HepG2 (cell line): ENCODE measurements around the gene CUL1. TPM values are rescaled to one million over a fixed set of nuclear protein-coding genes. Genes with fewer than 3 reads are reported as not detected.

Experiments
- ATAC-seq: fragments of 200-7000 bp; cut with Tn5 transposase; 3 replicates; pipeline ENCODE4 v1.9.1; 2020; ENCODE audit warnings: mild to moderate bottlenecking, moderate library complexity
- BruUV-seq: library from RNA; stranded (reverse); fragments of 400-500 nt; replicated peaks from 2 replicates; lab custom pipeline; 2021; lab: Mats Ljungman, UMichigan
- CTCF ChIA-PET: fragments of 300-600 bp; formaldehyde crosslinking; extraction: SDS; loops from one replicate; lab custom pipeline; 2021; ENCODE audit warnings: low total read pairs, inconsistent platforms, low intra/inter-chr PET ratio; lab: Yijun Ruan, JAX
- POLR2A ChIA-PET: fragments of 350-600 bp; sonication (Branson Sonifier 250); formaldehyde crosslinking; loops from one replicate; lab custom pipeline; 2020; ENCODE audit warnings: antibody characterized with exemption, inconsistent platforms; lab: Yijun Ruan, JAX
- DNase-seq: peaks from one replicate; pipeline ENCODE4 v3.0.0-alpha.2; 2015; ENCODE audit warnings: low spot score
- FAIRE-seq: peaks from 3 replicates; lab custom pipeline; 2011; peaks lifted over from hg19 to GRCh38; lab: Jason Lieb, UNC
- H2AFZ ChIP-seq: one replicate; pipeline ENCODE4 v1.6.1; 2011; ENCODE audit warnings: low read length, inconsistent platforms
- H3K27ac ChIP-seq: fragments of 300-600 bp; 3 replicates; pipeline ENCODE4 v1.8.0; 2011; ENCODE audit warnings: mixed run types, mild to moderate bottlenecking, mixed read lengths, low read length, inconsistent platforms; ENCODE audit not compliant: insufficient read depth; ENCODE audit errors: extremely low read length
- H3K27me3 ChIP-seq, 2 experiments: fragments of 200-600 bp in 1 of 2; 2 replicates in 1 of 2; 3 replicates in 1 of 2; pipeline versions ENCODE4 v1.6.0 to v1.8.0; 2011; ENCODE audit warnings: low read length in 2 of 2, mild to moderate bottlenecking in 2 of 2, moderate library complexity in 2 of 2, inconsistent platforms in 1 of 2; ENCODE audit not compliant: insufficient read depth in 2 of 2, control insufficient read depth in 1 of 2
- H3K36me3 ChIP-seq, 2 experiments: fragments of 200-600 bp in 1 of 2; replicated peaks in 1 of 2; 2 replicates in 1 of 2; 3 replicates in 1 of 2; pipeline versions ENCODE4 v1.5.1 to v1.8.0; 2011; ENCODE audit warnings: low read length in 2 of 2, inconsistent platforms in 1 of 2; ENCODE audit not compliant: insufficient read depth in 2 of 2, control insufficient read depth in 1 of 2
- H3K4me1 ChIP-seq: 2 replicates; pipeline ENCODE4 v1.5.1; 2012; ENCODE audit warnings: low read length, inconsistent platforms; ENCODE audit not compliant: insufficient read depth
- H3K4me2 ChIP-seq: 2 replicates; pipeline ENCODE4 v1.6.0; 2011; ENCODE audit warnings: low read depth, low read length, inconsistent platforms
- H3K4me3 ChIP-seq, 3 experiments: fragments of 200-600 bp in 1 of 3; sonication (generic), shearing (Covaris generic) in 1 of 3; replicated peaks in 1 of 3; 2 replicates each; pipeline ENCODE4 v1.5.1; 2011 to 2016; ENCODE audit warnings: low read length in 3 of 3, inconsistent platforms in 2 of 3, low read depth in 2 of 3, mild to moderate bottlenecking in 2 of 3, control low read depth in 1 of 3, mixed read lengths in 1 of 3; ENCODE audit not compliant: insufficient read depth in 1 of 3
- H3K79me2 ChIP-seq: one replicate; pipeline ENCODE4 v1.6.1; 2011; ENCODE audit warnings: low read length, inconsistent platforms; ENCODE audit not compliant: insufficient read depth
- H3K9ac ChIP-seq: 2 replicates; pipeline ENCODE4 v1.6.0; 2011; ENCODE audit warnings: mild to moderate bottlenecking, low read depth, low read length, inconsistent platforms; ENCODE audit not compliant: insufficient read depth
- H3K9me3 ChIP-seq: 2 replicates; pipeline ENCODE4 v1.5.1; 2012; ENCODE audit warnings: mild to moderate bottlenecking, low read length
- H4K20me1 ChIP-seq: 2 replicates; pipeline ENCODE4 v1.6.0; 2011; ENCODE audit warnings: inconsistent platforms, mild to moderate bottlenecking, low read length, moderate library complexity; ENCODE audit not compliant: insufficient read depth
- ARID5B ChIP-seq: IDR thresholded peaks from 2 replicates; pipeline ENCODE4 v1.4.0; 2020; ENCODE audit warnings: mild to moderate bottlenecking, missing genetic modification reagents
- CTCF ChIP-seq: sonication (generic); formaldehyde crosslinking; IDR thresholded peaks from 2 replicates; pipeline ENCODE4 v1.5.0; 2020; ENCODE audit warnings: mild to moderate bottlenecking, missing genetic modification reagents, moderate library complexity
- ETS1 ChIP-seq: sonication (generic); formaldehyde crosslinking; IDR thresholded peaks from 2 replicates; pipeline ENCODE4 v1.4.0; 2020; ENCODE audit warnings: missing genetic modification reagents
- FOSL2 ChIP-seq: sonication (generic); formaldehyde crosslinking; IDR thresholded peaks from 2 replicates; pipeline ENCODE4 v1.4.0; 2020; ENCODE audit warnings: missing genetic modification reagents
- GABPB1 ChIP-seq: IDR thresholded peaks from 2 replicates; pipeline ENCODE4 v1.6.1; 2016; ENCODE audit warnings: mild to moderate bottlenecking, missing genetic modification reagents, moderate library complexity, missing compliant biosample characterization
- IKZF5 ChIP-seq: IDR thresholded peaks from 2 replicates; pipeline ENCODE4 v1.6.1; 2018; ENCODE audit warnings: missing genetic modification reagents, mild to moderate bottlenecking, missing compliant biosample characterization
- MTA1 ChIP-seq: sonication (generic); formaldehyde crosslinking; IDR thresholded peaks from 2 replicates; pipeline ENCODE4 v1.4.0; 2020; ENCODE audit warnings: missing genetic modification reagents, mild to moderate bottlenecking, borderline replicate concordance
- POGZ ChIP-seq: sonication (generic); formaldehyde crosslinking; IDR thresholded peaks from 2 replicates; pipeline ENCODE4 v1.4.0; 2020; ENCODE audit warnings: mild to moderate bottlenecking, missing genetic modification reagents
- SKI ChIP-seq: fragments of 450-650 bp; IDR thresholded peaks from one replicate; pipeline ENCODE4 v1.6.1; 2018; ENCODE audit warnings: mild to moderate bottlenecking; ENCODE audit not compliant: partially characterized antibody
- STAG1 ChIP-seq: sonication (generic); formaldehyde crosslinking; IDR thresholded peaks from 2 replicates; pipeline ENCODE4 v1.4.0; 2020; ENCODE audit warnings: missing genetic modification reagents
- THRA ChIP-seq: sonication (generic); formaldehyde crosslinking; IDR thresholded peaks from 2 replicates; pipeline ENCODE4 v1.4.0; 2020; ENCODE audit warnings: missing genetic modification reagents, borderline replicate concordance
- ZBTB37 ChIP-seq: sonication (generic); formaldehyde crosslinking; IDR thresholded peaks from 2 replicates; pipeline ENCODE4 v1.4.0; 2020; ENCODE audit warnings: mild to moderate bottlenecking, missing genetic modification reagents
- ZFY ChIP-seq: sonication (generic); formaldehyde crosslinking; IDR thresholded peaks from 2 replicates; pipeline ENCODE4 v1.4.0; 2020; ENCODE audit warnings: missing genetic modification reagents
- WGBS: methylation state at CpG from one replicate; pipeline ENCODE4 v1.1.6; 2017; ENCODE audit warnings: low lambda C conversion rate; 5-methylcytosine and 5-hydroxymethylcytosine counted together
- in situ Hi-C: cut with HindIII; loops from 2 replicates; pipeline ENCODE4 v1.10.0; 2017; ENCODE audit warnings: low pct_unique_long_range_greater_than_20kb; ENCODE audit not compliant: extremely low pct_ligation_motif_present
- intact Hi-C: fragments of 100-400 bp; cut with micrococcal nuclease; formaldehyde crosslinking; loops from one replicate; pipeline ENCODE4 v1.10.0; 2022; ENCODE audit not compliant: unreplicated experiment
- polyA plus RNA-seq, 8 experiments: library from polyadenylated mRNA; depleted of rRNA in 3 of 8; stranded (reverse) in 7 of 8; unstranded in 1 of 8; fragments of >200 nt; fragmentation: Illumina TruSeq in 4 of 8; extraction: Trizol in 4 of 8; gene quantifications; 2 replicates each; pipeline versions ENCODE4 v1.2.1 to v1.2.3, GENCODE V29; 2011 to 2016; ENCODE audit warnings: low read depth in 4 of 8, missing spikeins in 1 of 8, mixed read lengths in 1 of 8; ENCODE audit not compliant: insufficient read depth in 1 of 8
- total RNA-seq, 5 experiments: library from RNA; depleted of rRNA; stranded (reverse); fragments of >200 nt; fragmentation: Illumina TruSeq; extraction: Trizol; gene quantifications; 2 replicates each; pipeline ENCODE4 v1.2.3, GENCODE V29; 2016; ENCODE audit warnings: low read depth in 1 of 5

CUL1 gene
- total and polyA plus RNA-seq, 2 of the 13 experiments (the other 11 are each of a cell fraction or from before 2014, with no cell fraction given): 30.1 to 45.9 TPM

- H2AFZ ChIP-seq: peak overlapping the region; percentile 83
- H4K20me1 ChIP-seq: no peaks in the 10 kb centered on the region
- 20% methylated on average over 12 of the region's 13 CpGs for WGBS
- ATAC-seq (peak; percentile 97), FAIRE-seq (no peak), DNase-seq (peak; percentile 39)
- in situ Hi-C loops: no loop called here
- no peaks in the 10 kb centered on the region for H3K36me3 ChIP-seq
- ChIA-PET POLR2A (no interaction called here), CTCF (no interaction called here)
- no peaks in the 10 kb centered on the region; a peak in 1 of 5 replicates for H3K27me3 ChIP-seq
- no peaks in the 10 kb centered on the region for H3K79me2 ChIP-seq
- H3K4me1 ChIP-seq: peaks cover 22% of the 10 kb centered on the region
- intact Hi-C loops: no loop called here
- no peak overlapping the region for H3K27ac ChIP-seq
- no peaks in the 10 kb centered on the region for H3K9me3 ChIP-seq
- H3K4me3 ChIP-seq: peak overlapping the region in 2 of 3 experiments; percentile 40 to 69; a peak in 4 of 6 replicates
- peak overlapping the region; percentile 85 for H3K4me2 ChIP-seq
- H3K9ac ChIP-seq: 0 out of 2 replicates have a peak overlapping the region, but pooled peaks have one; percentile 22
- BruUV-seq: no TSS peak
- TF ChIP-seq CTCF (CRISPR knock-in tag) (peak; percentile 83), THRA (CRISPR knock-in tag) (no peak), ARID5B (CRISPR knock-in tag) (peak; percentile 21; the same call in 1 of the 2 replicates), STAG1 (CRISPR knock-in tag) (peak; percentile 76), ZBTB37 (no peak), IKZF5 (CRISPR knock-in tag) (no peak), POGZ (CRISPR knock-in tag) (peak; percentile 24; the same call in 1 of the 2 replicates), GABPB1 (no peak; the same call in 1 of the 2 replicates), ETS1 (CRISPR knock-in tag) (no peak), SKI (no peak), MTA1 (CRISPR knock-in tag) (no peak), FOSL2 (CRISPR knock-in tag) (no peak), ZFY (peak; percentile 48; the same call in 1 of the 2 replicates)
These were observed 14.3 kb upstream of the CUL1 start for GRCh38 chr7:148684289-148684830.
